H1 (cell line): ENCODE measurements around the gene MYH2. TPM values are rescaled to one million over a fixed set of nuclear protein-coding genes. Genes with fewer than 3 reads are reported as not detected.

ENCODE experiments used
- CBX5 ChIP-seq: fragments of 300-800, 300-1000 bp; sonication (generic); IDR thresholded peaks from 2 replicates; pipeline ENCODE4 v1.7.1; 2016; ENCODE audit warnings: antibody characterized with exemption, low read length, low read depth
- SRF ChIP-seq: IDR thresholded peaks from 2 replicates; pipeline ENCODE4 v1.6.1; 2011; ENCODE audit warnings: mild to moderate bottlenecking, low read depth, low read length, moderate library complexity
- polyA plus RNA-seq, 7 experiments: library from polyadenylated mRNA; depleted of rRNA in 3 of 7; stranded (reverse) in 5 of 7; unstranded in 2 of 7; fragments of >200 nt in 5 of 7; fragments of 200-250 nt in 2 of 7; gene quantifications; 1 replicate in 5 of 7; 2 replicates in 1 of 7; 4 replicates in 1 of 7; pipeline versions ENCODE4 v1.2.1 to v1.2.3, GENCODE V29; 2011 to 2013; ENCODE audit warnings: missing spikeins in 2 of 7, mixed read lengths in 2 of 7
- total RNA-seq: library from RNA; stranded (reverse); fragmentation: NEBNext Ultra II Directional; extraction: Animal tissue kit (Norgen Biotek cat#: 25700); gene quantifications from 2 replicates; pipeline ENCODE4 v1.2.1, GENCODE V29; 2021
- TF ChIP-seq, protein P1 (sequence below): IDR thresholded peaks from 2 replicates; pipeline ENCODE4 v1.6.1; 2011; ENCODE audit warnings: low read length, improper control_type of control experiment

The MYH2 gene
- total and polyA plus RNA-seq, 2 of the 8 experiments (the other 6 are each of a cell fraction or from before 2014, with no cell fraction given) = 1.0 to 9.0 TPM

DNA sequence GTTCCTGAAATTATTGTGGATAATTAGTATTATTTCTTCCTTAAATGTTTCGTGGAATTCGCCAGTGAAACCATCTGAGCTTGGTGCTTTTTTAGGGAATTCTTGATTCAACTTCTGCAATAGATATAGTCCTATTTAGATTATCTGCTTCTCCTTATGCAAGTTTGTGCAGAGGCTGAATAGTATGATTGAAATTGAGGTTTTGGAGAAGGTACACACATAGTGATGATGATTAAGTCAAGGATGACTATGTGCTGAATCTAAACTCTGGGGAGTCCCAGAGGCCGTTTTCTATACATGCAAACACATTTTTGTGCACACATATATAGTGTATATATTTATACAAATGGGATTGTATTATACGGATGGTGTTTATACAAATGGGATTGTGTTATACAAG, 74.9 kb downstream of the MYH2 start (continued):
- TF ChIP-seq, protein P1, sequence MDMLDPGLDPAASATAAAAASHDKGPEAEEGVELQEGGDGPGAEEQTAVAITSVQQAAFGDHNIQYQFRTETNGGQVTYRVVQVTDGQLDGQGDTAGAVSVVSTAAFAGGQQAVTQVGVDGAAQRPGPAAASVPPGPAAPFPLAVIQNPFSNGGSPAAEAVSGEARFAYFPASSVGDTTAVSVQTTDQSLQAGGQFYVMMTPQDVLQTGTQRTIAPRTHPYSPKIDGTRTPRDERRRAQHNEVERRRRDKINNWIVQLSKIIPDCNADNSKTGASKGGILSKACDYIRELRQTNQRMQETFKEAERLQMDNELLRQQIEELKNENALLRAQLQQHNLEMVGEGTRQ = no peak
- TF ChIP-seq SRF = no peak
- TF ChIP-seq CBX5 = no peak
